K562 (cell line): ENCODE data around the gene HSPA4L. TPM values are rescaled to one million over a fixed set of nuclear protein-coding genes. Genes with fewer than 3 reads are reported as not detected.
A peak's percentile ranks its signal among the peaks of the same experiment; 100 is the strongest.

ENCODE experiments used
- BRD9 ChIP-seq: fragments of 450-650 bp; IDR thresholded peaks from 2 replicates; pipeline ENCODE4 v1.6.1; 2018; ENCODE audit warnings: low read depth; ENCODE audit not compliant: partially characterized antibody
- CREB3L1 ChIP-seq: fragments of 450-650 bp; IDR thresholded peaks from 2 replicates; pipeline ENCODE4 v1.6.1; 2014; ENCODE audit warnings: low read depth, mild to moderate bottlenecking, moderate library complexity, borderline replicate concordance
- ELF2 ChIP-seq: fragments of 250-450 bp; sonication (Bioruptor Pico); IDR thresholded peaks from 2 replicates; pipeline ENCODE4 v1.5.0; 2021; ENCODE audit warnings: mild to moderate bottlenecking
- FUS ChIP-seq: fragments of 200-400 bp; formaldehyde crosslinking; optimal IDR thresholded peaks from 2 replicates; pipeline ENCODE3; 2017; ENCODE audit warnings: low read depth, low read length
- HDAC1 ChIP-seq, 2 experiments: fragments of 450-650 bp; IDR thresholded peaks; 2 replicates each; pipeline ENCODE4 v1.6.1; 2016 to 2017; ENCODE audit warnings: inconsistent platforms in 1 of 2, mild to moderate bottlenecking in 1 of 2, moderate library complexity in 1 of 2
- MEF2A ChIP-seq: IDR thresholded peaks from 2 replicates; pipeline ENCODE4 v1.6.1; 2011; ENCODE audit warnings: low read depth, mild to moderate bottlenecking, low read length, moderate library complexity; ENCODE audit not compliant: control insufficient read depth
- MGA ChIP-seq: fragments of 450-650 bp; IDR thresholded peaks from 2 replicates; pipeline ENCODE4 v1.6.1; 2016; ENCODE audit warnings: mild to moderate bottlenecking, moderate library complexity
- NFIC ChIP-seq: fragments of 450-650 bp; IDR thresholded peaks from 2 replicates; pipeline ENCODE4 v1.6.1; 2017; ENCODE audit warnings: mild to moderate bottlenecking, inconsistent platforms
- NRF1 ChIP-seq, 2 experiments: fragments of 450-650 bp; IDR thresholded peaks in 1 of 2; conservative IDR thresholded peaks in 1 of 2; 2 replicates each; pipeline ENCODE4 v1.6.1; 2014; ENCODE audit warnings: mild to moderate bottlenecking in 2 of 2
- RB1 ChIP-seq: fragments of 450-650 bp; IDR thresholded peaks from 2 replicates; pipeline ENCODE4 v1.6.1; 2017; ENCODE audit warnings: low read depth, mild to moderate bottlenecking
- SREBF2 ChIP-seq: sonication (generic); formaldehyde crosslinking; IDR thresholded peaks from 2 replicates; pipeline ENCODE4 v1.4.0; 2020; ENCODE audit warnings: mild to moderate bottlenecking, missing genetic modification reagents
- TFAP4 ChIP-seq: sonication (generic); formaldehyde crosslinking; IDR thresholded peaks from 2 replicates; pipeline ENCODE4 v1.8.0; 2022; ENCODE audit warnings: missing genetic modification reagents, mild to moderate bottlenecking, moderate library complexity, borderline replicate concordance
- ZFX ChIP-seq: sonication (generic); formaldehyde crosslinking; IDR thresholded peaks from 2 replicates; pipeline ENCODE4 v1.8.0; 2022; ENCODE audit warnings: mild to moderate bottlenecking, missing genetic modification reagents, moderate library complexity
- polyA plus RNA-seq, 8 experiments: library from polyadenylated mRNA; depleted of rRNA in 4 of 8; stranded (reverse) in 5 of 8; unstranded in 3 of 8; fragments of >200 nt; fragmentation: Nextera tagmentation in 2 of 8; fragmentation: Illumina TruSeq in 1 of 8; extraction: Ambion mirVana in 2 of 8; extraction: Trizol in 1 of 8; gene quantifications; 2 replicates each; pipeline versions ENCODE4 v1.2.1 to v1.2.3, GENCODE V29; 2011 to 2014; ENCODE audit warnings: inconsistent platforms in 1 of 8, missing spikeins in 1 of 8
- total RNA-seq, 7 experiments: library from RNA; depleted of rRNA in 6 of 7; stranded (reverse); fragments of >200 nt in 6 of 7; fragmentation: Illumina TruSeq in 2 of 7; extraction: Trizol in 2 of 7; gene quantifications; 2 replicates each; pipeline versions ENCODE4 v1.2.1 to v1.2.3, GENCODE V29; 2011 to 2021; ENCODE audit warnings: low replicate concordance in 1 of 7

HSPA4L gene
- total and polyA plus RNA-seq, 9 of the 15 experiments (the other 6 are each of a cell fraction or from before 2014, with no cell fraction given) = 12.3 to 37.0 (median 21.7) TPM

GRCh38 chr4:127782275-127783025 lies at the start of gene HSPA4L (continued):
- TF ChIP-seq HDAC1 (IDR thresholded peaks at IDR 0.05) = peak in 1 of 2 experiments; percentile 75; a peak in 1 of 4 replicates
- peak; percentile 67; the same call in 1 of the 2 replicates for TF ChIP-seq TFAP4 (CRISPR knock-in tag)
- TF ChIP-seq BRD9 = peak; percentile 62
- peak; percentile 53 for TF ChIP-seq ZFX (CRISPR knock-in tag)
- peak; percentile 94 to 95 for TF ChIP-seq NRF1 (conservative IDR thresholded peaks at IDR 0.05 in 1 of 2, IDR thresholded peaks at IDR 0.05 in 1 of 2)
- TF ChIP-seq CREB3L1 = peak; percentile 36; the same call in 1 of the 2 replicates
- TF ChIP-seq NFIC = peak; percentile 6; the same call in 1 of the 2 replicates
- TF ChIP-seq MGA = peak; percentile 82
- TF ChIP-seq SREBF2 (CRISPR knock-in tag) = 0 out of 2 replicates have a peak, but pooled peaks have one; percentile 45
- no peak for TF ChIP-seq ELF2 (CRISPR knock-in tag)
- TF ChIP-seq MEF2A = no peak
- peak; percentile 82 for TF ChIP-seq RB1
- no peak for TF ChIP-seq FUS
